Neuronal stem cell (in vitro differentiated cells): ENCODE results near the gene JAML.

Source experiments
- DNase-seq: peaks from one replicate; pipeline ENCODE4 v3.0.0-alpha.2; 2013; ENCODE audit warnings: low spot score
- H2AFZ ChIP-seq: one replicate; pipeline ENCODE4 v1.6.1; 2013; ENCODE audit warnings: mild to moderate bottlenecking, low read length, inconsistent platforms
- H2AK5ac ChIP-seq: 2 replicates; pipeline ENCODE4 v1.6.1; 2013; ENCODE audit warnings: low read depth, mild to moderate bottlenecking, inconsistent platforms, low read length, moderate library complexity, mixed read lengths
- H2BK120ac ChIP-seq: 2 replicates; pipeline ENCODE4 v1.6.1; 2013; ENCODE audit warnings: low read depth, mild to moderate bottlenecking, inconsistent platforms, low read length, moderate library complexity, mixed read lengths
- H2BK12ac ChIP-seq: one replicate; pipeline ENCODE4 v1.6.1; 2013; ENCODE audit warnings: low read length, inconsistent platforms
- H2BK15ac ChIP-seq: 2 replicates; pipeline ENCODE4 v1.6.1; 2013; ENCODE audit warnings: mild to moderate bottlenecking, low read length, inconsistent platforms, mixed read lengths
- H2BK5ac ChIP-seq: one replicate; pipeline ENCODE4 v1.6.1; 2013; ENCODE audit warnings: inconsistent platforms, mild to moderate bottlenecking, low read length, moderate library complexity
- H3K14ac ChIP-seq: one replicate; pipeline ENCODE4 v1.6.1; 2013; ENCODE audit warnings: low read length, inconsistent platforms
- H3K18ac ChIP-seq: 2 replicates; pipeline ENCODE4 v1.6.1; 2013; ENCODE audit warnings: low read length, inconsistent platforms
- H3K23ac ChIP-seq: 2 replicates; pipeline ENCODE4 v1.6.1; 2013; ENCODE audit warnings: low read depth, mild to moderate bottlenecking, mixed read lengths, low read length, inconsistent platforms; ENCODE audit not compliant: poor library complexity
- H3K27ac ChIP-seq: replicated peaks from 3 replicates; pipeline ENCODE4 v1.5.1; 2013; ENCODE audit warnings: low read length, inconsistent platforms
- H3K27me3 ChIP-seq, 3 experiments: 2 replicates each; pipeline ENCODE4 v1.6.1; 2013; ENCODE audit warnings: low read length in 3 of 3, mild to moderate bottlenecking in 2 of 3, inconsistent platforms in 1 of 3, low read depth in 1 of 3, mixed read lengths in 1 of 3, moderate library complexity in 1 of 3; ENCODE audit not compliant: control insufficient read depth in 3 of 3, insufficient read depth in 3 of 3
- H3K36me3 ChIP-seq, 2 donors: replicated peaks in 1 of 2; 2 replicates each; pipeline ENCODE4 v1.6.1; 2013; ENCODE audit warnings: low read length in 2 of 2; ENCODE audit not compliant: control insufficient read depth in 2 of 2, insufficient read depth in 2 of 2
- H3K4ac ChIP-seq: 2 replicates; pipeline ENCODE4 v1.6.1; 2013; ENCODE audit warnings: inconsistent platforms, mild to moderate bottlenecking, low read length, moderate library complexity
- H3K4me1 ChIP-seq, 2 donors: 1 replicate in 1 of 2; 2 replicates in 1 of 2; pipeline ENCODE4 v1.6.1; 2013; ENCODE audit warnings: low read length in 2 of 2, low read depth in 1 of 2; ENCODE audit not compliant: control insufficient read depth in 2 of 2, insufficient read depth in 1 of 2
- H3K4me2 ChIP-seq: one replicate; pipeline ENCODE4 v1.6.1; 2013; ENCODE audit warnings: mild to moderate bottlenecking, low read length, inconsistent platforms; ENCODE audit not compliant: insufficient read depth, poor library complexity, severe bottlenecking
- H3K4me3 ChIP-seq, 2 donors: 2 replicates each; pipeline ENCODE4 v1.5.1; 2013; ENCODE audit warnings: low read length in 2 of 2, mild to moderate bottlenecking in 2 of 2, inconsistent platforms in 1 of 2, moderate library complexity in 1 of 2
- H3K79me1 ChIP-seq: one replicate; pipeline ENCODE4 v1.6.1; 2013; ENCODE audit warnings: low read depth, mild to moderate bottlenecking, inconsistent platforms, low read length, moderate library complexity
- H3K9ac ChIP-seq: one replicate; pipeline ENCODE4 v1.6.1; 2013; ENCODE audit warnings: mild to moderate bottlenecking, low read depth, low read length, inconsistent platforms; ENCODE audit not compliant: poor library complexity
- H3K9me3 ChIP-seq, 2 donors: replicated peaks in 1 of 2; 2 replicates each; pipeline versions ENCODE3 to v1.6.1; 2013; ENCODE audit warnings: low read length in 2 of 2, mild to moderate bottlenecking in 2 of 2, inconsistent platforms in 1 of 2, low read depth in 1 of 2, mixed read lengths in 1 of 2, moderate library complexity in 1 of 2; ENCODE audit not compliant: control insufficient read depth in 2 of 2, insufficient read depth in 1 of 2
- H4K8ac ChIP-seq: one replicate; pipeline ENCODE4 v1.6.1; 2013; ENCODE audit warnings: low read depth, mild to moderate bottlenecking, inconsistent platforms, low read length, moderate library complexity
- H4K91ac ChIP-seq: one replicate; pipeline ENCODE4 v1.6.1; 2013; ENCODE audit warnings: low read length, low read depth, mild to moderate bottlenecking, inconsistent platforms; ENCODE audit not compliant: poor library complexity
- WGBS, 2 donors: extraction: QIAGEN DNeasy Blood & Tissue Kit; methylation state at CpG; one replicate each; pipeline ENCODE4 v1.1.7; 2013; ENCODE audit warnings: missing lambda C conversion rate in 2 of 2, mixed read lengths in 1 of 2; ENCODE audit not compliant: insufficient read length in 2 of 2, insufficient replicate concordance in 1 of 2; ENCODE audit errors: extremely low coverage in 2 of 2; 5-methylcytosine and 5-hydroxymethylcytosine counted together

JAML gene

GRCh38 chr11:118207079-118207478 is 17.7 kb downstream of the JAML start:
- no peak overlapping the region for H2AFZ ChIP-seq
- H4K91ac ChIP-seq, result no peak overlapping the region
- peaks cover 0 to 12% of the 10 kb centered on the region in 2 donors for H3K4me1 ChIP-seq
- no peak overlapping the region for H3K18ac ChIP-seq
- H3K36me3 ChIP-seq, result no peaks in the 10 kb centered on the region
- no peak overlapping the region for H2BK5ac ChIP-seq
- no peak overlapping the region for H3K27ac ChIP-seq
- H3K23ac ChIP-seq, result no peak overlapping the region
- no peak overlapping the region for H2AK5ac ChIP-seq
- no peaks in the 10 kb centered on the region for H3K9me3 ChIP-seq
- no peak for DNase-seq
- no peak overlapping the region for H3K4me3 ChIP-seq
- H2BK120ac ChIP-seq, result no peak overlapping the region
- H3K9ac ChIP-seq, result no peak overlapping the region
- no peak overlapping the region for H4K8ac ChIP-seq
- H3K14ac ChIP-seq, result no peak overlapping the region
- H3K4me2 ChIP-seq, result no peak overlapping the region
- H2BK12ac ChIP-seq, result no peak overlapping the region
- H3K27me3 ChIP-seq, result peaks cover 0 to 58% (median 2%) of the 10 kb centered on the region in 3 experiments
- no peaks in the 10 kb centered on the region for H3K79me1 ChIP-seq
- no CpG with 5 or more reads among the region's 2 CpGs for WGBS, 2 donors
- no peak overlapping the region for H3K4ac ChIP-seq
- H2BK15ac ChIP-seq, result no peak overlapping the region

- Histone ChIP-seq H2AFZ (no peak overlapping the region), H2BK120ac (no peak overlapping the region), H3K4ac (no peak overlapping the region), H3K4me1 (peaks cover 0 to 8% of the 10 kb centered on the region in 2 donors), H3K9ac (no peak overlapping the region), H2AK5ac (no peak overlapping the region), H2BK12ac (no peak overlapping the region), H3K4me3 (no peak overlapping the region), H3K9me3 (no peaks in the 10 kb centered on the region), H3K14ac (no peak overlapping the region), H3K27me3 (peaks cover 0 to 62% (median 2%) of the 10 kb centered on the region in 3 experiments), H2BK15ac (no peak overlapping the region), H3K18ac (no peak overlapping the region), H3K23ac (no peak overlapping the region), H3K36me3 (no peaks in the 10 kb centered on the region), H4K91ac (no peak overlapping the region), H3K4me2 (no peak overlapping the region), H3K27ac (no peak overlapping the region), H4K8ac (no peak overlapping the region), H3K79me1 (no peaks in the 10 kb centered on the region), H2BK5ac (no peak overlapping the region)
- no CpG with 5 or more reads among the region's 1 CpG for WGBS, 2 donors
- DNase-seq, result no peak
Observed at GRCh38 chr11:118206391-118207031, 18.3 kb downstream of the JAML start.

- Histone ChIP-seq H3K9me3 (no peaks in the 10 kb centered on the region), H4K91ac (no peak overlapping the region), H3K36me3 (no peaks in the 10 kb centered on the region), H3K79me1 (no peaks in the 10 kb centered on the region), H3K4me1 (peaks cover 0 to 6% of the 10 kb centered on the region in 2 donors), H2AK5ac (no peak overlapping the region), H3K23ac (no peak overlapping the region), H3K27ac (no peak overlapping the region), H3K14ac (no peak overlapping the region), H3K4ac (no peak overlapping the region), H3K18ac (no peak overlapping the region), H2AFZ (no peak overlapping the region), H4K8ac (no peak overlapping the region), H2BK120ac (no peak overlapping the region), H2BK5ac (no peak overlapping the region), H3K9ac (no peak overlapping the region), H3K4me3 (no peak overlapping the region), H2BK12ac (no peak overlapping the region), H2BK15ac (no peak overlapping the region), H3K4me2 (no peak overlapping the region), H3K27me3 (peaks cover 2 to 61% (median 2%) of the 10 kb centered on the region in 3 experiments)
- no peak for DNase-seq
- no CpG with 5 or more reads among the region's 9 CpGs for WGBS, 2 donors
Observed at GRCh38 chr11:118205606-118206378, 19.0 kb downstream of the JAML start.
